Measurements from ENCODE around the gene STT3B. TPM values are rescaled to one million over a fixed set of nuclear protein-coding genes. Genes with fewer than 3 reads are reported as not detected.

The STT3B gene
- polyA plus RNA-seq, 1 donor (not counting 4 experiments of a cell fraction or from before 2014, with no cell fraction given), result 129 TPM

GRCh38 chr3:31670722-31671121, 138.0 kb downstream of the STT3B start:
- dilution Hi-C loops (cut with MboI; ENCODE audit: extremely low pct_ligation_motif_present, low sequenced_read_pairs), result no loop called here
- Histone ChIP-seq H3K36me3 (ENCODE audit: control insufficient read depth in 2 of 2, extremely low read depth in 1 of 2, insufficient read depth in 2 of 2, low read length in 2 of 2) (peaks cover 33 to 40% of the 10 kb centered on the region in 2 experiments), H3K27ac (ENCODE audit: control insufficient read depth, insufficient read depth, low read length) (no peak overlapping the region), H3K4me2 (ENCODE audit: control insufficient read depth, extremely low read depth, insufficient read depth, low read depth, low read length) (no peak overlapping the region), H3K9ac (ENCODE audit: control insufficient read depth, extremely low read depth, insufficient read depth, low read length) (no peak overlapping the region), H3K4me1 (ENCODE audit: control insufficient read depth, extremely low read depth, insufficient read depth, low read length) (peaks cover 2% of the 10 kb centered on the region), H3K27me3 (ENCODE audit: control insufficient read depth, extremely low read depth, insufficient read depth, low read length) (no peaks in the 10 kb centered on the region), H3K4me3 (ENCODE audit: control insufficient read depth in 2 of 3, extremely low read depth in 1 of 3, insufficient read depth in 2 of 3, low read depth in 1 of 3, low read length in 3 of 3) (no peak overlapping the region), H3K9me1 (ENCODE audit: control insufficient read depth, extremely low read depth, insufficient read depth, low read length) (no peaks in the 10 kb centered on the region), H4K20me1 (ENCODE audit: control insufficient read depth, extremely low read depth, insufficient read depth, low read length) (peaks cover 5% of the 10 kb centered on the region), H2AFZ (ENCODE audit: control insufficient read depth, low read length) (no peak overlapping the region), H3K9me3 (ENCODE audit: control insufficient read depth, low read depth, low read length) (no peaks in the 10 kb centered on the region), H3K79me2 (ENCODE audit: control insufficient read depth, insufficient read depth, low read length) (peaks cover 2% of the 10 kb centered on the region)
- no peak for FAIRE-seq
- TF ChIP-seq EZH2 (IDR thresholded peaks at IDR 0.05; ENCODE audit: low read length) (no peak), CTCF (optimal IDR thresholded peaks at IDR 0.05 in 1 of 3, IDR thresholded peaks at IDR 0.05 in 1 of 3, conservative IDR thresholded peaks at IDR 0.05 in 1 of 3; ENCODE audit: extremely low read depth in 1 of 3, insufficient read depth in 2 of 3, low read length in 3 of 3) (no peak)
- no peak for DNase-seq (ENCODE audit: low read depth, low spot score)

GRCh38 chr3:31671451-31671850, 138.7 kb downstream of the STT3B start:
- no peaks in the 10 kb centered on the region for H3K9me3 ChIP-seq (ENCODE audit: control insufficient read depth, low read depth, low read length)
- no peak overlapping the region for H3K27ac ChIP-seq (ENCODE audit: control insufficient read depth, insufficient read depth, low read length)
- dilution Hi-C loops (cut with MboI; ENCODE audit: extremely low pct_ligation_motif_present, low sequenced_read_pairs), result no loop called here
- H3K4me1 ChIP-seq (ENCODE audit: control insufficient read depth, extremely low read depth, insufficient read depth, low read length), result peaks cover 2% of the 10 kb centered on the region
- no peak overlapping the region for H3K4me2 ChIP-seq (ENCODE audit: control insufficient read depth, extremely low read depth, insufficient read depth, low read depth, low read length)
- no peak overlapping the region for H3K4me3 ChIP-seq (ENCODE audit: control insufficient read depth in 2 of 3, extremely low read depth in 1 of 3, insufficient read depth in 2 of 3, low read depth in 1 of 3, low read length in 3 of 3)
- peaks cover 2% of the 10 kb centered on the region for H3K79me2 ChIP-seq (ENCODE audit: control insufficient read depth, insufficient read depth, low read length)
- H2AFZ ChIP-seq (ENCODE audit: control insufficient read depth, low read length), result no peak overlapping the region
- DNase-seq (ENCODE audit: low read depth, low spot score) (no peak), FAIRE-seq (no peak)
- H3K9me1 ChIP-seq (ENCODE audit: control insufficient read depth, extremely low read depth, insufficient read depth, low read length), result no peaks in the 10 kb centered on the region
- H4K20me1 ChIP-seq (ENCODE audit: control insufficient read depth, extremely low read depth, insufficient read depth, low read length), result peaks cover 5% of the 10 kb centered on the region
- peaks cover 32 to 41% of the 10 kb centered on the region in 2 experiments for H3K36me3 ChIP-seq (ENCODE audit: control insufficient read depth in 2 of 2, extremely low read depth in 1 of 2, insufficient read depth in 2 of 2, low read length in 2 of 2)
- no peak overlapping the region for H3K9ac ChIP-seq (ENCODE audit: control insufficient read depth, extremely low read depth, insufficient read depth, low read length)
- no peak for TF ChIP-seq CTCF (optimal IDR thresholded peaks at IDR 0.05 in 1 of 3, IDR thresholded peaks at IDR 0.05 in 1 of 3, conservative IDR thresholded peaks at IDR 0.05 in 1 of 3; ENCODE audit: extremely low read depth in 1 of 3, insufficient read depth in 2 of 3, low read length in 3 of 3)
- no peaks in the 10 kb centered on the region for H3K27me3 ChIP-seq (ENCODE audit: control insufficient read depth, extremely low read depth, insufficient read depth, low read length)

Measured in keratinocyte (primary cell).